H9 (cell line): ENCODE measurements around the gene KCNIP1. TPM values are rescaled to one million over a fixed set of nuclear protein-coding genes. Genes with fewer than 3 reads are reported as not detected.
A peak's percentile ranks its signal among the peaks of the same experiment; 100 is the strongest.

Experiments used
- DNase-seq: peaks from one replicate; pipeline ENCODE4 v3.0.0-alpha.2; 2017
- H2AFZ ChIP-seq: one replicate; pipeline ENCODE4 v1.6.1; 2013; ENCODE audit warnings: mild to moderate bottlenecking, low read length, control low read depth, moderate library complexity
- H2AK5ac ChIP-seq: 2 replicates; pipeline ENCODE4 v1.6.1; 2013; ENCODE audit warnings: low read length, control low read depth, mixed read lengths; ENCODE audit not compliant: insufficient read length
- H2BK120ac ChIP-seq: one replicate; pipeline ENCODE4 v1.6.1; 2013; ENCODE audit warnings: low read depth, mild to moderate bottlenecking, low read length, control low read depth, inconsistent platforms; ENCODE audit not compliant: poor library complexity, severe bottlenecking
- H2BK12ac ChIP-seq: 2 replicates; pipeline ENCODE4 v1.6.1; 2013; ENCODE audit warnings: low read length, control low read depth, mixed read lengths, low read depth; ENCODE audit not compliant: insufficient read length
- H2BK15ac ChIP-seq: 2 replicates; pipeline ENCODE4 v1.6.1; 2013; ENCODE audit warnings: low read depth, low read length, control low read depth
- H2BK20ac ChIP-seq: one replicate; pipeline ENCODE4 v1.6.1; 2013; ENCODE audit warnings: low read depth, mild to moderate bottlenecking, low read length, control low read depth, inconsistent platforms; ENCODE audit not compliant: poor library complexity, severe bottlenecking
- H2BK5ac ChIP-seq: 2 replicates; pipeline ENCODE4 v1.6.1; 2013; ENCODE audit warnings: low read length, control low read depth, mixed read lengths; ENCODE audit not compliant: insufficient read length
- H3K14ac ChIP-seq: 2 replicates; pipeline ENCODE4 v1.6.1; 2013; ENCODE audit warnings: low read length, control low read depth; ENCODE audit not compliant: insufficient read depth
- H3K18ac ChIP-seq: 2 replicates; pipeline ENCODE4 v1.6.1; 2013; ENCODE audit warnings: low read depth, mild to moderate bottlenecking, mixed read lengths, low read length, control low read depth; ENCODE audit not compliant: insufficient read length
- H3K23ac ChIP-seq: 2 replicates; pipeline ENCODE4 v1.6.1; 2013; ENCODE audit warnings: low read length, control low read depth, mixed read lengths, low read depth; ENCODE audit not compliant: insufficient read length
- H3K23me2 ChIP-seq: 2 replicates; pipeline ENCODE4 v1.6.1; 2013; ENCODE audit warnings: low read depth, mild to moderate bottlenecking, mixed read lengths, low read length, control low read depth; ENCODE audit not compliant: insufficient read length, poor library complexity, severe bottlenecking
- H3K27ac ChIP-seq: 2 replicates; pipeline ENCODE4 v1.5.1; 2013; ENCODE audit warnings: low read length, control low read depth, mixed read lengths, low read depth; ENCODE audit not compliant: insufficient read length
- H3K27me3 ChIP-seq: 2 replicates; pipeline ENCODE4 v1.6.1; 2013; ENCODE audit warnings: low read length, control low read depth, inconsistent platforms; ENCODE audit not compliant: insufficient read depth
- H3K4ac ChIP-seq: 2 replicates; pipeline ENCODE4 v1.6.1; 2013; ENCODE audit warnings: low read depth, mild to moderate bottlenecking, control low read depth, inconsistent platforms, low read length, moderate library complexity
- H3K4me1 ChIP-seq: 2 replicates; pipeline ENCODE4 v1.6.1; 2013; ENCODE audit warnings: low read length, control low read depth, inconsistent platforms; ENCODE audit not compliant: insufficient read depth
- H3K4me2 ChIP-seq: 2 replicates; pipeline ENCODE4 v1.6.1; 2013; ENCODE audit warnings: low read length, control low read depth, mixed read lengths; ENCODE audit not compliant: insufficient read length, insufficient read depth
- H3K56ac ChIP-seq: 2 replicates; pipeline ENCODE4 v1.6.1; 2013; ENCODE audit warnings: low read depth, mild to moderate bottlenecking, mixed read lengths, low read length, control low read depth; ENCODE audit not compliant: insufficient read length
- H3K79me1 ChIP-seq: 2 replicates; pipeline ENCODE4 v1.6.1; 2013; ENCODE audit warnings: low read depth, mild to moderate bottlenecking, moderate library complexity, low read length, control low read depth, inconsistent platforms; ENCODE audit not compliant: insufficient read depth, poor library complexity, severe bottlenecking
- H3K79me2 ChIP-seq: 2 replicates; pipeline ENCODE4 v1.6.1; 2013; ENCODE audit warnings: low read length, control low read depth, inconsistent platforms; ENCODE audit not compliant: insufficient read depth
- H3K9ac ChIP-seq: 2 replicates; pipeline ENCODE4 v1.6.1; 2013; ENCODE audit warnings: low read length, control low read depth, mixed read lengths; ENCODE audit not compliant: insufficient read length; ENCODE audit errors: extremely low read depth
- H3K9me3 ChIP-seq: one replicate; pipeline ENCODE4 v1.6.1; 2013; ENCODE audit warnings: low read depth, low read length, inconsistent platforms; ENCODE audit not compliant: control insufficient read depth
- H3T11ph ChIP-seq: one replicate; pipeline ENCODE4 v1.6.1; 2013; ENCODE audit warnings: mild to moderate bottlenecking, low read length, control low read depth, inconsistent platforms
- H4K20me1 ChIP-seq: one replicate; pipeline ENCODE4 v1.6.1; 2013; ENCODE audit not compliant: control insufficient read depth, insufficient read length, insufficient read depth
- H4K5ac ChIP-seq: 2 replicates; pipeline ENCODE4 v1.6.1; 2013; ENCODE audit warnings: low read depth, mild to moderate bottlenecking, mixed read lengths, low read length, control low read depth; ENCODE audit not compliant: insufficient read length
- H4K8ac ChIP-seq: replicated peaks from 2 replicates; pipeline ENCODE4 v1.6.1; 2013; ENCODE audit warnings: low read length, control low read depth, mixed read lengths, low read depth; ENCODE audit not compliant: insufficient read length
- H4K91ac ChIP-seq: 2 replicates; pipeline ENCODE4 v1.6.1; 2013; ENCODE audit warnings: low read depth, mild to moderate bottlenecking, moderate library complexity, mixed read lengths, low read length, control low read depth; ENCODE audit not compliant: insufficient read length
- H3K27ac Mint-ChIP-seq, 3 experiments: 2 replicates in 2 of 3; 3 replicates in 1 of 3; pipeline ENCODE4 v1.8.0; 2020 to 2021; ENCODE audit warnings: mixed read lengths in 3 of 3, mild to moderate bottlenecking in 1 of 3, moderate library complexity in 1 of 3
- H3K27me3 Mint-ChIP-seq: 2 replicates; pipeline ENCODE4 v1.8.0; 2021; ENCODE audit warnings: low read depth, mild to moderate bottlenecking, moderate library complexity, mixed read lengths
- H3K36me3 Mint-ChIP-seq, 3 experiments: 2 replicates in 2 of 3; 3 replicates in 1 of 3; pipeline ENCODE4 v1.8.0; 2020 to 2021; ENCODE audit warnings: low read depth in 3 of 3, mixed read lengths in 3 of 3; ENCODE audit not compliant: insufficient read depth in 1 of 3
- H3K4me1 Mint-ChIP-seq, 2 experiments: 2 replicates each; pipeline ENCODE4 v1.8.0; 2020; ENCODE audit warnings: mixed read lengths in 2 of 2
- H3K4me3 Mint-ChIP-seq, 2 experiments: 2 replicates in 1 of 2; 3 replicates in 1 of 2; pipeline ENCODE4 v1.8.0; 2020 to 2021; ENCODE audit warnings: mild to moderate bottlenecking in 2 of 2, mixed read lengths in 2 of 2, moderate library complexity in 1 of 2
- H3K9me3 Mint-ChIP-seq, 2 experiments: 2 replicates in 1 of 2; 3 replicates in 1 of 2; pipeline ENCODE4 v1.8.0; 2020; ENCODE audit warnings: mild to moderate bottlenecking in 2 of 2, mixed read lengths in 2 of 2, moderate library complexity in 1 of 2
- WGBS: extraction: QIAGEN DNeasy Blood & Tissue Kit; methylation state at CpG from one replicate; pipeline ENCODE4 v1.1.7; 2013; ENCODE audit warnings: missing lambda C conversion rate, low lambda C conversion rate, mixed read lengths; ENCODE audit not compliant: insufficient read length; ENCODE audit errors: extremely low coverage; 5-methylcytosine and 5-hydroxymethylcytosine counted together
- total RNA-seq: library from RNA; stranded (reverse); gene quantifications from 2 replicates; pipeline ENCODE4 v1.2.1, GENCODE V29; 2021
- TF ChIP-seq, protein P1 (sequence below): fragments of 200-600 bp; sonication (generic); conservative IDR thresholded peaks from 3 replicates; pipeline ENCODE4 v1.8.0; 2021; ENCODE audit warnings: antibody characterized with exemption, mild to moderate bottlenecking

The KCNIP1 gene
- total RNA-seq, 1 experiment from 2014 or later = 0.63 TPM

DNA sequence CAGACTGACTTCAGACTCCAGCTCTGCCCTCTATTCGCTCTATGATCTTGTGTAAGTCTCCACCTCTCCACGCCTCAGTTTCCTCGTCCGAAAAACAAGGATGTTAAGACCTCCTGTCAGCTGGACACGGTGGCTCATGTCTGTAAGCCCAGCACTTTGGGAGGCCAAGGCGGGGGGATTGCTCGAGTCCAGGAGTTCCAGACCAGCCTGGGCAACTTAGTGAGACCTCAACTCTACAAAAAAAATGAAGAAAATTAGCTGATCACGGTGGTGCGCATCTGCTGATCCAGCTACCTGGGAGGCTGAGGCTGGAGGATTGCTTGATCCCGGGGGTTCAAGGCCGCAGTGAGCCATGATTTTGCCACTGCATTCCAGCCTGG is 243.1 kb downstream of the KCNIP1 start:
- Histone ChIP-seq H4K91ac (no peak overlapping the region), H2BK20ac (no peak overlapping the region), H4K20me1 (no peaks in the 10 kb centered on the region), H3K23me2 (peaks cover 4% of the 10 kb centered on the region), H4K8ac (no peak overlapping the region), H2BK120ac (no peak overlapping the region), H3K27me3 (no peaks in the 10 kb centered on the region), H3K14ac (peak overlapping the region; percentile 33; the same call in 1 of the 2 replicates), H2BK15ac (no peak overlapping the region), H4K5ac (no peak overlapping the region), H2AFZ (no peak overlapping the region), H3K18ac (no peak overlapping the region), H2AK5ac (no peak overlapping the region), H3K4me2 (no peak overlapping the region), H3K79me1 (no peaks in the 10 kb centered on the region), H3K23ac (no peak overlapping the region), H2BK5ac (no peak overlapping the region), H3T11ph (no peak overlapping the region), H3K79me2 (no peaks in the 10 kb centered on the region), H3K4me1 (peaks cover 6% of the 10 kb centered on the region; the same call in 1 of the 2 replicates), H3K56ac (no peak overlapping the region), H3K27ac (peak overlapping the region; percentile 63), H2BK12ac (no peak overlapping the region), H3K9me3 (no peaks in the 10 kb centered on the region), H3K9ac (no peak overlapping the region), H3K4ac (no peak overlapping the region)
- peak overlapping the region in 1 of 2 experiments; percentile 1; a peak in 1 of 5 replicates for H3K4me3 Mint-ChIP-seq
- peaks cover 10% of the 10 kb centered on the region for H3K27me3 Mint-ChIP-seq
- WGBS = no CpG with 5 or more reads among the region's 11 CpGs
- DNase-seq = no peak
- H3K36me3 Mint-ChIP-seq = peaks cover 0 to 7% (median 2%) of the 10 kb centered on the region in 3 experiments; a peak in 3 of 7 replicates
- H3K9me3 Mint-ChIP-seq = peaks cover 0 to 8% of the 10 kb centered on the region in 2 experiments; a peak in 3 of 5 replicates
- peaks cover 50 to 51% of the 10 kb centered on the region in 2 experiments for H3K4me1 Mint-ChIP-seq
- H3K27ac Mint-ChIP-seq = peak overlapping the region in 2 of 3 experiments; percentile 80 to 87; a peak in 3 of 7 replicates
- TF ChIP-seq, protein P1, sequence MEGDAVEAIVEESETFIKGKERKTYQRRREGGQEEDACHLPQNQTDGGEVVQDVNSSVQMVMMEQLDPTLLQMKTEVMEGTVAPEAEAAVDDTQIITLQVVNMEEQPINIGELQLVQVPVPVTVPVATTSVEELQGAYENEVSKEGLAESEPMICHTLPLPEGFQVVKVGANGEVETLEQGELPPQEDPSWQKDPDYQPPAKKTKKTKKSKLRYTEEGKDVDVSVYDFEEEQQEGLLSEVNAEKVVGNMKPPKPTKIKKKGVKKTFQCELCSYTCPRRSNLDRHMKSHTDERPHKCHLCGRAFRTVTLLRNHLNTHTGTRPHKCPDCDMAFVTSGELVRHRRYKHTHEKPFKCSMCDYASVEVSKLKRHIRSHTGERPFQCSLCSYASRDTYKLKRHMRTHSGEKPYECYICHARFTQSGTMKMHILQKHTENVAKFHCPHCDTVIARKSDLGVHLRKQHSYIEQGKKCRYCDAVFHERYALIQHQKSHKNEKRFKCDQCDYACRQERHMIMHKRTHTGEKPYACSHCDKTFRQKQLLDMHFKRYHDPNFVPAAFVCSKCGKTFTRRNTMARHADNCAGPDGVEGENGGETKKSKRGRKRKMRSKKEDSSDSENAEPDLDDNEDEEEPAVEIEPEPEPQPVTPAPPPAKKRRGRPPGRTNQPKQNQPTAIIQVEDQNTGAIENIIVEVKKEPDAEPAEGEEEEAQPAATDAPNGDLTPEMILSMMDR = no peak
